NCI-H446 (cell line): ENCODE measurements around the gene CXXC5.

Source experiments
- DNase-seq, 2 experiments: peaks; one replicate each; lab custom pipeline; 2025; lab: John Stamatoyannopoulos, UW

The CXXC5 gene

GRCh38 chr5:139664727-139665351 is 16.7 kb downstream of the CXXC5 start:
- DNase-seq, result no peak

- no peak for DNase-seq
These were observed 17.5 kb downstream of the CXXC5 start for GRCh38 chr5:139665626-139666025.

- DNase-seq, result no peak
These were observed 18.4 kb downstream of the CXXC5 start for GRCh38 chr5:139666551-139666950.

- no peak for DNase-seq
These were observed 19.0 kb downstream of the CXXC5 start for GRCh38 chr5:139667001-139667729.

- DNase-seq, result no peak
These were observed 19.5 kb downstream of the CXXC5 start for GRCh38 chr5:139667730-139668063.

- DNase-seq, result no peak
These were observed 20.1 kb downstream of the CXXC5 start for GRCh38 chr5:139668064-139668880.

GRCh38 chr5:139668924-139669661 is 20.9 kb downstream of the CXXC5 start:
- no peak for DNase-seq

- no peak for DNase-seq
These were observed 21.7 kb downstream of the CXXC5 start for GRCh38 chr5:139669662-139670368.

GRCh38 chr5:139670369-139671095 is 22.4 kb downstream of the CXXC5 start:
- DNase-seq, result no peak

- DNase-seq, result no peak
These were observed 23.1 kb downstream of the CXXC5 start for GRCh38 chr5:139671096-139671841.

GRCh38 chr5:139675213-139675612 is 27.1 kb downstream of the CXXC5 start:
- no peak for DNase-seq

GRCh38 chr5:139675825-139676224 is 27.7 kb downstream of the CXXC5 start:
- DNase-seq, result no peak

GRCh38 chr5:139676406-139676805 is 28.3 kb downstream of the CXXC5 start:
- DNase-seq, result no peak

- DNase-seq, result peak; percentile 48 to 67
These were observed 29.0 kb downstream of the CXXC5 start for GRCh38 chr5:139676951-139677735.

GRCh38 chr5:139677736-139678613 is 29.8 kb downstream of the CXXC5 start:
- DNase-seq, result no peak

- peak in 1 of 2 experiments; percentile 28 for DNase-seq
These were observed 30.9 kb downstream of the CXXC5 start for GRCh38 chr5:139678751-139679750.
